GM12872 (cell line): ENCODE measurements around the gene MAGI3.

Experiments
- TF ChIP-seq, protein P1 (sequence below): IDR thresholded peaks from 3 replicates; pipeline ENCODE4 v1.5.1; 2011; ENCODE audit warnings: low read depth, mild to moderate bottlenecking, low read length, moderate library complexity; ENCODE audit not compliant: insufficient read depth

Gene MAGI3

DNA sequence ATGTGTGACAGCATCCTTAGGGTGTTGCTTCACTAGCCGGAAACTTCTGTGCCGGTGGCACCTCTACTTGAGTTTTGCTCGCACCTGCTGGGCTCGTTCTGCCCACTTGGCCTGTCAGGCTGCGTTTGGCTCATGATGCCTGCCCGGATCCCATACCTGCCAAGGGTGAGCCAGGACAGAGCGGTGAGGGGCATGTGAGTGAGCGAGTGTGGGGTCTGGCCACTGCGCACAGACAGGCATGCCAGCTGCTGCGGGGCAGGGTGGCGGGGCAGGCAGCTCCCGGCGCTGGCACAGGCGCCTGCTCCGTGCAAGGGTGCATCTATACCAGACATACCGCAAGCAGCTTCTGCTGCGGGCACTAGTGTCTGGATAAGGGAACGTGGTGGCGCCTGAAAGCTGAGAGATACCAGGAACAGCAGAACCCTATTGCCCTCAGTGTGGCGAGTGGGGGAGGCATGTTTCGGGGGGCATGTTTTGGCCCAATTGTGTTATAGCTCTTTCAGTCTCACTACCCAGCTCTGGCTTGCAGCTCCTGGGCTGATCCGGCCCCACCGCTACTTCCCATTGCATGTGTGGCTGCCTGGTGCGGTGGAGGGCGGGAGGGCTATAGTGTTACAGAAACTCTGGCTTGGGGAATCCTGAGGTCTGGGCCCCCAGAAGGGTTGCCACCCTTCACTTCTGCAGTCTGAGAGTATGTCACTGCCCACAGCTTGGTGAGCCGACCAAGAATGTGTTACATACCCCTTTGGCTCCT lies 32.2 kb downstream of the MAGI3 start:
- TF ChIP-seq, protein P1, sequence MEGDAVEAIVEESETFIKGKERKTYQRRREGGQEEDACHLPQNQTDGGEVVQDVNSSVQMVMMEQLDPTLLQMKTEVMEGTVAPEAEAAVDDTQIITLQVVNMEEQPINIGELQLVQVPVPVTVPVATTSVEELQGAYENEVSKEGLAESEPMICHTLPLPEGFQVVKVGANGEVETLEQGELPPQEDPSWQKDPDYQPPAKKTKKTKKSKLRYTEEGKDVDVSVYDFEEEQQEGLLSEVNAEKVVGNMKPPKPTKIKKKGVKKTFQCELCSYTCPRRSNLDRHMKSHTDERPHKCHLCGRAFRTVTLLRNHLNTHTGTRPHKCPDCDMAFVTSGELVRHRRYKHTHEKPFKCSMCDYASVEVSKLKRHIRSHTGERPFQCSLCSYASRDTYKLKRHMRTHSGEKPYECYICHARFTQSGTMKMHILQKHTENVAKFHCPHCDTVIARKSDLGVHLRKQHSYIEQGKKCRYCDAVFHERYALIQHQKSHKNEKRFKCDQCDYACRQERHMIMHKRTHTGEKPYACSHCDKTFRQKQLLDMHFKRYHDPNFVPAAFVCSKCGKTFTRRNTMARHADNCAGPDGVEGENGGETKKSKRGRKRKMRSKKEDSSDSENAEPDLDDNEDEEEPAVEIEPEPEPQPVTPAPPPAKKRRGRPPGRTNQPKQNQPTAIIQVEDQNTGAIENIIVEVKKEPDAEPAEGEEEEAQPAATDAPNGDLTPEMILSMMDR = no peak

DNA sequence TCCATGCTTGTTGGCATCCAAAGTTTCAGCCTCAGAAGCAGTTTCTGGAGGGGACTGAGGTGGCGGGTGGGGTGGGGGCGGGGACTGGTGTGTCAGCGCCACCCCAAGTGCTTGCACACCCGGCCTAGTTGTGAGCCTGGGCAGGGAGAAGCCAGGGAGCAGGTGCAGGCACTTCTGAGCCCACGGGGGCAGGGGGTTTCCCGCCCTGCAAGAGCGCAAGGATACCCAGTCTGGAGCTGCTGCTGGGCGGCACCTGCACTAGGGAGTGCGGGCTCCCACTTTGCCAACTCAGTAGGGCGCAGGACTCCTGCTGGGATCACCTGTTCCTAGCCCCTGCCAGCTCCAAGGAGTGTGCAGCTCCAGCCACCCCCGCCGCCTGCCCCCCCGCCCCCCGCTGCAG lies 33.5 kb downstream of the MAGI3 start:
- TF ChIP-seq, protein P1 = no peak

DNA sequence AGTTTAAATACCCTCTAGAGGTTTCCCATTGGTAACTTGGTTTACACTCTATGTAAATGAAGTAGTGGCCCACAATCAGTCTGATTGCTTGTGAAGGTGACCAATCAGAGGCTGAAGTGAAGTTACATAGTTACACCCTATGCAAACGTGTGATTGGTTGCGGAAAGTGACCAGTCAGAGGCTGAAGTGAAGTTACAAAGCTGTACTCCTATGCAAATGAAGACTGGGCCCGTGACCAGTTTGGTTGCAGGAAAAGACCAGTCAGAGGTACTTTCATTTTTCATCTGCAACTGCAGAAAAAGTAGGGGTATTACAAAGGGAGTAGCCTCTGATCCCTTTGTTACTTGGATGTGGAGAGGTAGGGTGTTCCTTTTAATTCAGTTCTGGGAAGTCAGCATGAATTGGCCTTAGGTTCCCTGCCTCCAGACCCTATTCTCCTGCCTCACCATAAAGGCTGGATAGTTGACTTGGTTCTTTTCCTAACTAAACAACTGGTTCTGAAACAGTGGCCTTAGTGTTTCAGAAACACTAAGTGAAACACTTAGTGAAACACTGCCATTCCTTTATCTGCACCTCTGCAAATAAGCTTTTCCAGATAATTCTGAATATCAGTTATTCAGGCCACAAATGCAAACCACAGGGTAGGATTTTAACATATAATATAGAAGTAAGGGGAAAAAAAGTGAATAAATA lies 39.3 kb downstream of the MAGI3 start:
- TF ChIP-seq, protein P1 = no peak

DNA sequence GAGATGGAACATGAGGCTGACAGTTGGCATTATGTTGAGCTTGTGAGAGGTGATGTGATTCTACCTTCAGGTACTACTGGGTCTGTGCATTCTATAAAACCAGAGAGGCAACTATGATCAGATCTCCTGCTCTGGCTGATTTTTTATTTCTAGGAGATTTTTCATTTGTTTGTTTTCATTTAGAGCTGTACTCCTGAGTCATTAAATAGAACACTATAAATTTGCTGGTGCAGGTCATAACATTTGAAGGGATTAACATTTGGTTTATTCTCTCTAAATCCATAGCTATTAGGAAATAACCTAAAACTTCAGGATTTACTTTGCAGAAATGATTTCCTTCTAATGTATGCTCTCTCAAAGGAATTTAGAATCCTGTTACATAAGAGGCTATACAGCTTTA lies 42.9 kb downstream of the MAGI3 start:
- TF ChIP-seq, protein P1 = no peak

DNA sequence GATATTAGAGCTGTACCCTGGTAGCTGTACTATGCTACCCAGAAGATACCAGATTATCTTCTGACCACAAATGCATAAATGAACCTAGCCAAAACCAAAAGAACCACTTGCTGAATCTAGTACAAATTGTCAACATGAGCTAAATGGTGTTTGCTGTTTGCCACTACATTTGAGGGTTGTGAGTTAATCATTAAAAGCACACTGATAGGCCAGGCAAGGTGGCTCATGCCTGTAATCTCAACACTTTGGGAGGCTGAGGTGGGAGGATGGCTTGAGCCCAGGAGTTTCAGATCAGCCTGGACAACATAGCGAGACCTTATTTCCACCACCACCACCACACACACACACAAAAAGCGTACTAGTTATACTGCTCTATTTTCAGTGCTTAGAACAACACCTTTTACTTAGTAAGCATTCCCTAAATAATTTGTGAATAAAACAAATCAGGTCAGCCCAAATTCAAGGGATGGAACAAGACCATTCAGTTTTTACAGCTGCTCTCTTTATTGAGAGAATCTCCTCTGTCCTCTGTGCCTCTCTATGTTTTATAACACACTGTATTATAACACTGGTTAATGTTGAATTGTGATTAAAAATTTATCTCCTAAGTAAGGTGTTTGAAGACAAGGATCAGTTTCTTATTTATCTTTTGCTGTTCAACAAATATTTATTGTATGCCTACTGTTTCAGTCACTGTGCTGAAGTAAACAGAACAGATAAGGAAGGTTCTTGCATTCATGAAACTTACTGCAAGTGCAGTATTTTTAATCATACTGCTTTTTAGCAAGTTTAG lies 44.0 kb downstream of the MAGI3 start:
- TF ChIP-seq, protein P1 = no peak

DNA sequence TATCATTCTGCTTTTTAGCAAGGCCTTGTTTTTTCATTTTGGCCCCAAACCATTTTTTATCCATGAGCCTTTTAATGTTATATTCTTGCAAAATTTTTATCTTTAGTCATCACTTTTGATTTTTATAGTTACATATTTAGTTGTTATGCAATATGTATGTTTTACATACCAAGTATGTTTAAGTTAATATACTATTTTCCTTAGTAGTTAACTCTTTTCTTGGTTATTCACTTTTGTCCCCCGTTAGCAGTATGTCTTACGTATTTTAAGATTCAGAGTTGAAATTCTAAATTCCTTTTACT lies 44.5 kb downstream of the MAGI3 start:
- TF ChIP-seq, protein P1 = no peak
